Measurements from ENCODE around the gene IFT81. TPM values are rescaled to one million over a fixed set of nuclear protein-coding genes. Genes with fewer than 3 reads are reported as not detected.
A peak's percentile ranks its signal among the peaks of the same experiment; 100 is the strongest.
"Not testable (repeated sequence)": the region's sequence is repeated elsewhere in the genome, so short reads cannot be mapped to it uniquely, and the experiment has no call there.

Gene IFT81
- polyA plus RNA-seq, 10 donors, result 14.1 to 25.9 (median 17.6) TPM

DNA sequence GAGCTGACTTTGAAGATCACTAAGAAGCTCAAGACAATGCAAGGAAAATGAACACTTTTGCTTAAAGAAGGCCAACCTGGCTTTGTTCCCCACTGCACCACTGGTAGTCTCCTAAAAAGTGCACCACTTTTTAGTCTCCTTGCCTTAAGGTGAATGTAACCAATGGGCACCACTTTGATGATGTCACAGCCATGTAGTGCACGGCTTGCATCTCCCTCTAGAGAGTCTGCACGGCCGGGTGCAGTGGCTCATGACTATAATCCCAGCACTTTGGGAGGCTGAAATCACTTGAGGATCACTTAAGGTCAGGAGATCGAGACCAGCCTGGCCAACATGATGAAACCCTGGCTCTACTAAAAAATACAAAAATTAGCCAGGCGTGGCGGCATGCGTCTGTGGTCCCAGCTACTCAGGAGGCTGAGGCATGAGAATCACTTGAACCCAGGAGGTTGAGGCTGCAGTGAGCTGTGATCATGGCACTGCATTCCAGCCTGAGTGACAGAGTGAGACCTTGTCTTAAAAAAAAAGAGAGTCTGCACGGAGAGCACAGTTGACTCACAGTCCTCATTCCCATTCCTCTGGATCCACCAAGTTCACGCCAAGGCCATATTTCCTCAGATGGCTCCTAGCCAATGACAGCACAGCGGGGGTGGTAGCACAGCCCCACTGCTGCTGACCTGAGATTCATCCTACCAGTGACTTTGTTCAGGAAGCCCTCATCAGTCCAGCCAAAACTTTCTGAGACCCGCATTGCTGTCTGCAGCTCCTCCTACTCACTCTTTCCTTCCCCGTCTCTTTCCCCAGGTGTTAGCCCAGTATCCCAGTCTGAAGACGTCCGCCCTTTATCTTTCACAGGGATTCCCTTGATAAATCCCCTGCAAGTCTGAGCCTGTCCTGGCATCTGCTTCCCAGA, 16.5 kb upstream of the IFT81 start:
- DNase-seq, result peak in 2 of 3 donors; percentile 64 to 93

DNA sequence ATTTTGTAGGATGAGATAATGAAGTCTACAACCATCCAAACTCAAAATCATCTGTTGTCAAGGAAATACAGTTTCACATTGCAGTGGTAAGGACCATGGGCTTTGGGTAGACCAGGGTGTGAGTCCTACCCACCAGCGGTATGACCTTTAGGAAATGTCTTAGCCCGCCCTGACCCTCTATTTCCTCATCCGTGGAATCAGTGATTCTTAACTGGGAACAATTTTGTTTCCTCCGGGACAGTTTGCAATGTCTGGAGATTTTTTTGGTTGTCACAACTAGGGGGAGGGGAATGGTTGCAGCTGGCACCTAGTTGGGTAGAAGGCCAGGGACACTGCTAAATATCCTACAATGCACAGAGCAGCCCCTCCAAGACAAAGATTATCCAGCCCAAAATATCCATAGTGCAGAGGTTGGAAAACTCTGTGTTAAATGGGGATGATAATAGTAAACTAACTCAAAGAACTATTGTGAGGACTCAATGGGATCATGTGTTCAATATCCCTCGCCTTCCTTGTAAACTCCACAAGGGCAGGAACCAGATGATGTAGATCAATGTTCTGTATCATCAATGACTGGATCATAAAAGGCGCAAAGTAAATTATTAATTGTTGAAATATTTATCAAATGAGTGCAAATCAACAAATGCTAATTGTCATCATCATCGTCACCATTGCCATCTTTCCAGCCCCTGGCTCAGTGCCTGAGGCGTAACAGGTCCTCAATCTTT, 15.7 kb upstream of the IFT81 start:
- no peak for DNase-seq

DNA sequence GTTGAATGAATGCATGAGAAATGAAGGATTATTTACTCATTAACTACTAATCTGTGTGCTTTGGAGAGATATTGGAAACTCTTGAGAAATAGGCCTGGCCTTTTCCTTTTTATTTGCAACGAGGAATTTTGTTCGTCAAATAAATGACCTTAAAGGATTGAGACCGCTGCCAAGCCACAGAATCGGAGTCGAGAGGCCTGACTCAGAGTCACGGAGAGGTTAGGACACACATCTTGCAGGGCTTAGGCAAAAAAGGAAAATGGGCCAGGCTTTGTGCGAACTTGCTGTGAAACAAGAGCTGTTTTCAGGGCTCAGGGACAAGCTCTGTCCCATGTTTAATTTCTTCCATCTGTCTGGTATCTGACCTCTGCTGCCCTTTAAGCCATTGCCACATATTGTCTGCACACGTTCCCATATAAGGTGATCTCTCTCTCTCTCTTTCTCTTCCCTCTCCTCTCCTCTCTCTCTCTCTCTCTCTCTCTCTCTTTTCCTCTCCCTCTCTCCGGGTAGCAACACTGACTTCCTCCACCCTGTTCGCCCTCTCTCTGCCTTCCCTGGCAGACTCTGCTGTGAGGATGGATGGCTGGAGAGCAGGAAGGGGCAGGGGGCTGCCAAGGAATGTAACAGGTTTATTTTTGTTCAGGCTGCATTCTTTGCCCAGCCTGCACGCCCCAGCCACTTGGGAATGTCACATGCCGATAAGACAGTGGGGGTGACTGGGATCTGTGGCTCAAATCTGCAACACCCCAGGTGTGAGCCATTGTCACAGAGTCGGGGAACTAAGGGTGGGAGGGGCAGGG, 14.9 kb upstream of the IFT81 start:
- DNase-seq, result peak; percentile 82 to 97 (median 93)

DNA sequence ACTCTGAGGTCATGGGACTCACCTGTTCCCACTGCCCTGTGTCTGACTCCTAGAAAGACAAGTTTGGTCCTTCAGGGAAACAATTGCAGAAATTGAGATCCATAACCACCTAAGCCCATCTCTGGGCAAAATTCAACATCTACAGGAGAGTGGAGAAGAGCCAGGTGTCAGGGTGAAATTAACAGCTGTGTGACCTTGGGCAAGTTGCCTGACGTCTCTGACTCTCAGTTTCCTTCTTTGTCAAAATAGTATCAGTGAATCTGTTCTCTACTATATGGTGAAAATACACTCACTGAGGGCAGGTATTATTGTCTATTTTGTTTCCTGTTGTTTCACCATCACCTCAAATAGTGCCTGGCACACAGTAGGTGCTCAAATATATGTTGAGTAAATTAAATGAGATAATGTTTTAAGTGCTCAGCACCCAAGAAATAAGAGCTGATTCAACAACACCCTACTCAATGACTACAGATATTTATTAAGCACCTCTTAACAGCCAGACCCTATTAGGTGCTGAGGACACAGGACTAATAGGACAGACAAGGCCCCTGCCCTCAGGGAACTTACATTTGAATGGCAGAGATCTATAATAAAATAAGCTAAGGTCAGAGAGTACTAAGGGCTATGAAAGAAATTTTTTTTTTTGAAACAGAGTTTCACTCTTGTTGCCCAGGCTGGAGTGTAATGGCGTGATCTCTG, 14.2 kb upstream of the IFT81 start:
- no peak for DNase-seq

DNA sequence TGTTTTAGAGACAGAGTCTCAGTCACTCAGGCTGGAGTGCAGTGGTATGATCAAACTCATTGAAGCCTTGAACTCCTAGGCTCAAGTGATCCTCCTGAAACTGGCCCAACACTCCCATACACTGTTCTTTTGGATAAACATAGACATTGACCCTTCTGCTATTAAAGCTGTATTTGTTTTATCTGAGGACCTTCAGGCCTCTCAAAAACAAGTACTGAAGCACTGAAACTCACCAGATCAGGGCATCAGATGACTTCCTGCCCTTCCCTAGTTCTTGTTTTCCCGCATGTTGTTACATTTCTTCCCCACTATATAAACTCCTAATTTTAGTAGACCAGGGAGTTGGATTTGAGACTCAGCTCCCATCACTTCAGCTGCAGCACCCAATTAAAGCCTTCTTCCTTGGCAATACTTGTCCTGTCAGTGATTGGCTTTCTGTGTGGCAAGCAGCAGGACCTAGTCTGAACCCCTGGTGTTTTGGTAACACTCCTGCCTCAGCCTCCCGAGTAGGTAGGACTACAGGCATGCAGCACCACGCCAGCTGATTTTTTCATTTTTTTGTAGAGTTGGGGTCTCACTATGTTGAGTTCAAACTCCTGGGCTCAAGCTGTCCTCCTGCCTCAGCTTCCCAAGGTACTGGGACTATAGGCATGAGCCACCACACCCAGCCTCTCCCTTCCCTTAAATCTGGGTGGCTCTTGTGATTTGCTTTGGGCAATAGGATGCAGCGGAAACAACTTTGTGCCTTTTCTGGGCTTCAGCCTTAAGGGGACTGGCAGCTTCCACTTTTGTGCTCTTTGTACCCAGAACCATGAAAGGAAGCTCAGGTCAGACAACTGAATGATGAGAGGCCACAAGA, 12.5 kb upstream of the IFT81 start:
- no peak for DNase-seq

DNA sequence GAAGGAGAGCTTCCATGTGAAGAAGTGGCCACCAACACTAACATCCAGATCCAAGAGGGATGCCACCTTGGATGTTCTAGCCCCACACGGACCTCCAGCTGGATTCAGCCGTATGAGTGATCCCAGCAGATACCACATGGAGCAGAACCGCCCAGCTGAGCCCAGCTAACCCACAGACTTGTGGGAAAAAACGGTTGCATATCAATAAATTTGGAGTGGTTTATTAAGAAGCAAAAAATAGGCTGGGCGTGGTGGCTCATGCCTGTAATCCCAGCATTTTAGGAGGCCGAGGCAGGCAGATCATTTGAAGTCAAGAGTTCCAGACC, 11.9 kb upstream of the IFT81 start:
- no peak for DNase-seq

DNA sequence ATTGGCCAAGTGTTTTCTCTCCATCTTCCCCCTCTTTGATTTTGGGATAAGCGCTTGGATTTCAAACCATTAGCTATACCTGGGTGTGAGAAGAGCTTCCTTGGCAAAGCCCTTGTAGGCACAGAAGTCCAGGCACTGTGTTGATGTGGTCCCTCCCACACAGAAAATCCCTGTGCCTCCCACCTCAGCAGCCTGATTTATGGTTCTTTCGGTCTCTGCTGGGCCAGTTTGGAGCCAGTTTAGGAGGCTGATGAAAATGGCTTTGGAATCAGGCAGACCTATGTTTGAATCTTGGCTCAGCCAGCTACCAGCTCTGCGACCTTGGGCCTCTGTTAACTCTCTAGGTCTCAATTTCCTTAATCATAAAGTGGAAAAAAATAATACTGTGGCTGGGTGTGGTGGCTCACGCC, 9.6 kb upstream of the IFT81 start:
- peak in 1 of 3 donors; percentile 51 for DNase-seq

DNA sequence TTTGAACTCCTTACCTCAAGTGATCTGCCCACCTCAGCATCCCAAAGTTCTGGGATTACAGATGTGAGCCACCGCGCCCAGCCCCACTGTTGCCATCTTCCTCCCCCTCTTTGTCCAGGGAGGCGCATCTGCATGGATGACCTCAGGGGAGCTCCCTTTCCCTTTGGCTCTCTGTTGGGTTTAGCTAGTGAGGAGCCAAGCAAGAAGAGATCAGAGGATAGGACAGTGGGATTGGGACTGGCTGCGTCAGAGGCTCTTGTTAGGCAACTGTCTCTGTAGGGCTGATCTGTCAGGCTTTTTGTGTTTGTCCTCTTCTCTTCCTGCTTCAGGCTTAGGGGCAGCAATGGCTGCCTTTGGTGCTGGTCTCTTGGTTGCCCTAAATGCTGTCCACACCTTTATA, 8.5 kb upstream of the IFT81 start:
- DNase-seq, result no peak

DNA sequence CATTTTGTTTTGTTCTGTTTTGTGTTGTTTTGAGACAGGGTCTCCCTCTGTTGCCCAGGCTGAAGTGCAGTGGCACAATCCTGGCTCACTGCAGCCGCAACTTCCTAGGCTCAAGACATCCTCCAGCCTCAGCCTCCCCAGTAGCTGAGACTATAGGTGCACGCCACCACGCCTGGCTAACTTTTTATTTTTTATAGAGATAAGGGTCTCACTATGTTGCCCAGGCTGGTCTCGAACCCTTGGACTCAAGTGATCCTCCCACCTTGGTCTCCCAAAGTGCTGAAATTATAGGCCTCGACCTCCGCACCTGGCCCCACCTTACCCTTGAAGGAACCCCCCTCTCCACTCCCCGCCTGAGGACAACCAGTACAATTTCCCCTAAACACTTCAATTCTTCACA, 7.5 kb upstream of the IFT81 start:
- DNase-seq, result no peak

DNA sequence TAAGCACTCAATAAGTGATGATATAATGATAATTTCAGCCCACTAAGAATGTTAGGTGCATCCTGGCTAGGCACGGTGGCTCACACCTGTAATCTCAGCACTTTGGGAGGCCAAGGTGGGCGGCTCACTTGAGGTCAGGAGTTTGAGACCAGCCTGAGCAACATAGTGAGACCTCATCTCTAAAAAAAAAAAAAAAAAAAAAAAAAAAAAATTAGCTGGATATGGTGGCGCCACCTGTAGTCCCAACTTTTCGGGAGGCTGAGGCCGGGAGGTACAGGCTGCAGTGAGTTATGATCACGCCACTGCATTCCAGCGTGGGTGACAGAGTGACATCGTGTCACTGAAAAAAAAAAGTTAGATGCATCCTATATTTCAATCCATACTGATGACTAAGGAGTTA, 6.9 kb upstream of the IFT81 start:
- not testable (repeated sequence) for DNase-seq

DNA sequence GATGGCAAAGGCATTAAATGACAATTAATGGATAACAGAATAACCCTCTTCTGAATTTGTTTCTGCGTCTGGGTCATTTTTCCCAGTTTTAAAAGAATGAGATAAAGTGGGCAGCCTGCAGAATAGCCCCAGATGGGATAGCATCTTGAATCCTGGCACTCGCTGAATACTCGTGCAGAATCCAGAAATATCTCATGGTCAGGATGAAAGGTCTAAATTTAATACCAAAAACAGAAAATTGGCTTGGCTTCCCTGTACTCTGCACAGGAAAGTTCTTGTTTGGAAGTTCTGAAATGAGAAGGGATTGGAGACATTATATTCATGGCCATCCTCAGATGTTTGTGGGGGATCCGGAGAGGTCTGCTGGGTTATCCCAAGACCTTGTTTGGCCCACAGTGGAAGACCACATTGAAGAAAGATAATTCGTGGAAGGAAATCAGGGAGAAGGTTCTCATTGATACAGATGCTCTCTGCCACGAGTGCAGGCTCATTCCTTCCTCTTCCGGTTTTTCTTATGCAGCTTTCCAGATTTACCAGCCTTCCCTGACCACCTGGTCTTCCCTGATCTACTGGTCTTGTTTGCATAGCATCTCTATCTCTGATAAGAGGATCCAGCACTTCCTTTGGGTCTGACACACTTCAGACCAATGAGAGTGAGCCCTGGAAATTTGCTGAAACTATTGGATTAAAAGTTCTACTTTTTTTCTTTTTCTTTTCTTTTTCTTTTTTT, 6.0 kb upstream of the IFT81 start:
- DNase-seq, result peak in 1 of 3 donors; percentile 84

DNA sequence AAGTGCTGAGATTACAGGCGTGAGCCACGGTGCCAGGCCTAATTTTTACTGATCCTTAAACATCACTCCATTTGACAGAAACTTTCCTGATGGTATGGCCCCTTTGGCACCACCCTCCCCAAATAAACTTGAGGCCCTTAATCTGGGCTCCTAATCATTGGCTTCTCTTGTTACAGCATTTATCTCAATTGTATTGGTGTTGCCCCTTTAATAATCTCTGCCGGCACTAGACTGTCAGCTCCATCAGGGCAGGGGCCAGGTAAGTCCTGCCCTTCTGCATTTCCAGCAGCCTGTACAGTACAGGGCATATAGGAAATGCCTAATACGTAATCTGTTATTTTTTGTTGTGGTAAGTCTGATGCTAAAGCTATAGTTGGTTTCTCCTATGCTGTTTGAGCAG, 1.2 kb upstream of the IFT81 start:
- no peak for DNase-seq

DNA sequence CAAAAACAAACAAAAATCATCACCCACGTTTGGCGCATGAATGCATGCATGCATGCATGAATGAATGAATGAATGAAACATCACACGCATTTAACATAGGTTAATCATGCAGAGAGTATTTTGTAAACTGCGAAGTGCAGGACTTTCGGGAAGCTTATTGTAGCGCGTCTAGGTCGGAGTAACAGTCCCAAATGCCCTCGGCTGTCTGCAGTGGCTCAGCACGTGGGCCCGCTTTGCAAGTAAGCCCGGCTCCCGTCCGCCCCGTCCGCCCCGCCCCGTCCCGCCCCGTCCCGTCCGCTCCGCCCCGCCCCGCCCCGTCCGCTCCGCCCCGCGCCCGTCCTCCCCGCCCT, 263 bp upstream of the IFT81 start:
- DNase-seq, result no peak

DNA sequence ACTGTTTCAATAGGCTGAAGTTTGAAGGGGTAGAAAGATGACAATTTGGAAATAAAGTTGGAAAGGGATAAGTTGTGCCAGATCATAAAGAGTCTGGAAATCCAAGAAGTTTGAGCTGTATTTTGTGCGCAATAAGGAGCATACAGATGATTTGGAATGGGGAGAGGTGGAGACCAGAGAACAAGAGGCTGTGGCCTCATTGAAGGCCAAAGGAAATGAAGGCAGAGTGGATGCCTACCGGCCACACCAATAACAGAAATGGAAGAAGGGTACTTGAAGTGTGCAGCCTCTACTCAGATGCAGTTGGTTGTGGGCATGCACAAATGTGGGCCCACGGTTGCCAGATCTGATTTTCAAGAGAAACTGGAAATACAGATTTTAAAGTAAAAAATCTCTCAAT, 2.4 kb downstream of the IFT81 start:
- DNase-seq, result no peak

DNA sequence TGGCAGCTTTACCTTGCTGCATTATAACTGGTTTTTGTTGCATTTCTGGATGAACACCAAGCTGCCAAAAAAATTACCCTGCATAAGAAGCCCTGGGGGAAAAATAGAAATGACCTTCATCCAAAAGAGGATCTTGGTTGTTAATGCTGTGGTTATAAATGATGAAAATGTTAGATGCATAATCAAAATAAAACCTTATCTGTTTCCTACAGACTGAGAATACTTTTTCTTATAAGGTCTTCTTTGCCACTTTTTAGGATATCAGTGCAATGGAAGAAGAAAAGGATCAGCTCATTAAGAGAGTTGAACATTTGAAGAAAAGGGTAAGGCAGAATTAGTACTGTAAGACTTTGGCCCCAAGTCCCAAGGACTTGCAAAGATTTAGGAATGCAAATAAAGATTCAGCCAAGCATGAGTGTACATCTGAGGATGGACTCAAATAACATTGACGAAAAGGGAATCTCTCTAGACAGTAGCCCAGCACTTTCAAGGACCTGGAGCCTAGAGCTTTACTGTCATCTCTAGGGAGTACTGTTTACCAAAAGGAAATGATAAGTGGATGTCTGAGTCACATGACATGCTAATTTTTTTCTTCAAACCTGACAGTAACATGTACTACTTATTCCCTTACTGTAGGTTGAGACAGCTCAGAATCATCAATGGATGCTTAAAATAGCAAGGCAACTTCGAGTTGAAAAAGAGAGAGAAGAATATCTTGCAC, 10.7 kb downstream of the IFT81 start:
- DNase-seq, result peak in 1 of 3 donors; percentile 32

DNA sequence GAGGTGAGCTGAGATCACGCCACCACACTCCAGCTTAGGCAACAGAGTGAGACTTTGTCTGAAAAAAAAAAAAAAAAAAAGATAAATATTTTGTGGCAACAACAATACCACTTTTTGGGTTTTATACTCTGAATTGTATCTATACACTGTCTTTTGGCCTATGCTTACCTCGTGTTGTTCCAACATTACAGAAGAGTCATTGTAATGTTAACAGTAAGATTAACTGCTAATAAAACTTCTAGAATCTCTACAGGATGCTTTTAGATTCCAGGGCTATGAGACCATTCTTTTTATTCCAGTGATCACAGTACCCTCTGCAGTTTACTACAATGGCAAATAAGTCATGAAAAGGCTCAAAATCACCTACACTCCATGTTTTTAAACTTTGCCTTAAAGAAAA, 11.6 kb downstream of the IFT81 start:
- no peak for DNase-seq

DNA sequence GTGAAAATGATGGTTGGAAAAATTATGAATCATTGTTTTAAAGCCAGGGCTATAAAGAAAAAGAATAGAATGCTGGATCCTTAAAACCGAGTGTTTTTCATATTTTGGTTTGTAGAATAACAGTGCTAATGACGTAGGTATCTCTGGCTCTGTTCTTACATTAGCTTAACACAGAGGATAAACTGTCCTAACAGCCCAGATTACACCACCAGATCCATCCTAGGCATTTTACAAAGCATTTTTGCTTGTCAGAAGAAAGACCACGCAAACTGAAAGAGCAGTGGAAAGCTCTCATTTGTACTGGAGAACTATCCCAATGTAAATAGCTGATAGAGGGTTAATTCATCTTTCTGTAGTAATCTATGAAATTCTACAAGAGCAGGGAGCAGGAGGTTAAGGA, 13.6 kb downstream of the IFT81 start:
- DNase-seq, result no peak

DNA sequence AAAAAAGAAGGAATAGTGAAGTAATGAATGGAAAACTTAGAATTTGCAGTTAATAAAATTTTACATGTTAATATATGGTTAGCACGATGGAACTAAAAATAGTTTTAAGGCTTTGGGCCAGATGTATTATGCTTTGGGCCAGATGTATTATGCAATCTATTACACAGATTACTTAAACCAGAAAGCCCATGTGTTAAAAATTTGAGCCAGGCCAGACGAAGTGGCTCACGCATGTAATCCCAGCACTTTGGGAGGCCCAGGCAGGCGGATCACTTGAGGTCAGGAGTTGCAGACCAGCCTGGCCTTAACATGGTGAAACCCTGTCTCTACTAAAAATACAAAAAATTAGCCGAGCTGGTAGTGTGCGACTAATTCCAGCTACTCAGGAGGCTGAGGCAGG, 17.2 kb downstream of the IFT81 start:
- DNase-seq, result peak; percentile 69 to 87 (median 75)

DNA sequence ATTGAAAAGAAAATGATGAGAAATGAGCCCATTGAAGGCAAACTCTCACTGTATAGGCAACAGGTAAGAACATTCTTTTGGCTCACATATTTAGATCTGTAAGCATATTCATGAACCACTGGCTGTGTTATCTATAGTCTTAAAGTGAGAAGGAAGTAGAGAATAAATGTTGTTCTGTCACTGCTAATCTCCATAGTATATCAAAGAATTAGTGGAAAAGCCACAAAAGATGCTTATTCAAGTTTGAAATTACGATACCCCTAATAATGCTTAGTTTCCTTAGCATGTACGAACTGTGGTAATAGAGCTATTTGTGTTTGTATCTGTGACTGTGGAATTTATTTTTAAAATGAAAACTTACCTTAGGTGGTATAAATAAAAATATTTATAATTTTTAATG, 22.8 kb downstream of the IFT81 start:
- DNase-seq, result no peak

All from muscle of back (tissue), 11 donors.